Measurements from ENCODE around the gene LRRK1. TPM values are rescaled to one million over a fixed set of nuclear protein-coding genes. Genes with fewer than 3 reads are reported as not detected.

Gene LRRK1
- total RNA-seq, 2 donors from 2014 or later = 18.6 to 20.3 TPM

DNA sequence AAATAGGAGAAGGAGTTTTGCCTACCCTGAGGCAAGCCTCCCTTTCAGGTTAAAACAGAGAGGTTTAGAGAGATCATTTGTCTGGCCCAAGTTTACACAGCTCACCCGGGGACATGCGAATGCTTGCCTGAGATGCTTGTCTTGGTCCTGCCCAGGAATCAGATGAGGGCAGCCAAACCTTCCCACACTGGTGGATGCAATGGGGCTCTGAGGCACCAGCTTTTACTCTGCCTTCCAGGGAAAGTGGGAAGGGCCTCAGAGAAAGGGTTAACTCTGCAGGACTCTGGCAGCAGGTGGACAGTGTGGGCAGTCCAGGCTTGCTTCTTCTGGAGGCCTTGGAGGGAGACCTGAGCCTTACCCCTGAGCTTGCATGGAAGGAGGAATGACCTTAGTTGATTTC, 90.0 kb downstream of the LRRK1 start:
- WGBS = 51% methylated on average over 2 of the region's 2 CpGs
- TF ChIP-seq POLR2AphosphoS5 (IDR thresholded peaks at IDR 0.05) (no peak), POLR2A (IDR thresholded peaks at IDR 0.05) (no peak)
- TF ChIP-seq, protein P1, sequence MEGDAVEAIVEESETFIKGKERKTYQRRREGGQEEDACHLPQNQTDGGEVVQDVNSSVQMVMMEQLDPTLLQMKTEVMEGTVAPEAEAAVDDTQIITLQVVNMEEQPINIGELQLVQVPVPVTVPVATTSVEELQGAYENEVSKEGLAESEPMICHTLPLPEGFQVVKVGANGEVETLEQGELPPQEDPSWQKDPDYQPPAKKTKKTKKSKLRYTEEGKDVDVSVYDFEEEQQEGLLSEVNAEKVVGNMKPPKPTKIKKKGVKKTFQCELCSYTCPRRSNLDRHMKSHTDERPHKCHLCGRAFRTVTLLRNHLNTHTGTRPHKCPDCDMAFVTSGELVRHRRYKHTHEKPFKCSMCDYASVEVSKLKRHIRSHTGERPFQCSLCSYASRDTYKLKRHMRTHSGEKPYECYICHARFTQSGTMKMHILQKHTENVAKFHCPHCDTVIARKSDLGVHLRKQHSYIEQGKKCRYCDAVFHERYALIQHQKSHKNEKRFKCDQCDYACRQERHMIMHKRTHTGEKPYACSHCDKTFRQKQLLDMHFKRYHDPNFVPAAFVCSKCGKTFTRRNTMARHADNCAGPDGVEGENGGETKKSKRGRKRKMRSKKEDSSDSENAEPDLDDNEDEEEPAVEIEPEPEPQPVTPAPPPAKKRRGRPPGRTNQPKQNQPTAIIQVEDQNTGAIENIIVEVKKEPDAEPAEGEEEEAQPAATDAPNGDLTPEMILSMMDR (IDR thresholded peaks at IDR 0.05) = no peak
- DNase-seq (ENCODE audit: low spot score) = no peak
- Histone ChIP-seq H3K4me1 (replicated peaks) (no peaks in the 10 kb centered on the region), H3K9me3 (no peaks in the 10 kb centered on the region), H3K27ac (no peak overlapping the region), H3K36me3 (peaks cover 0 to under 1% of the 10 kb centered on the region in 2 donors), H3K4me3 (no peak overlapping the region), H3K27me3 (replicated peaks; ENCODE audit: insufficient read depth) (no peaks in the 10 kb centered on the region)
- intact Hi-C loops (cut with DNase I) = loop anchor here (10.0 kb wide), 1 partner anchor 664 kb away; the partner anchor contains the start of gene ADAMTS17

DNA sequence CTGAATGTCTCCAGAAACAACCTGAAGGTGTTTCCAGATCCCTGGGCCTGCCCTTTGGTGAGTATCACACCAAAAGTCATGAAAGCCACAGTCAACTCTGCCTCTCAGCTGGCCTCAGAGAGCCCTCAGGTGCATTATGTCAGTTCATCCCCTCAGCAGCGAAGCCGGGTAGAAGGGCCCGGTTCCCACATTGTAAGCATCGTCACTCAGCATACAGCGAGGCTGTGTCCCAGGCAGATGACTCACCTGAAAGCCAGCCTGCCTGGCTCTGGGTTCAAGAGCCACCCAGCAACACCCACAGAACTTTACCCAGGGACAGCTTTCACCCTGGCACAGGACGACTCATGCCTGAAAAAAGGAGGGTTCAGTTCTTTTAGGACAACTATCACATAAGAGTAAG, 91.6 kb downstream of the LRRK1 start:
- Histone ChIP-seq H3K4me3 (no peak overlapping the region), H3K27me3 (replicated peaks; ENCODE audit: insufficient read depth) (no peaks in the 10 kb centered on the region), H3K4me1 (replicated peaks) (no peaks in the 10 kb centered on the region), H3K9me3 (no peaks in the 10 kb centered on the region), H3K36me3 (peaks cover 0 to 2% of the 10 kb centered on the region in 2 donors), H3K27ac (no peak overlapping the region)
- WGBS = 94% methylated on average over 3 of the region's 6 CpGs
- DNase-seq (ENCODE audit: low spot score) = no peak
- intact Hi-C loops (cut with DNase I) = no loop called here
- TF ChIP-seq POLR2A (IDR thresholded peaks at IDR 0.05) = no peak
- no peak for TF ChIP-seq POLR2AphosphoS5 (IDR thresholded peaks at IDR 0.05)
- TF ChIP-seq, protein P1 (IDR thresholded peaks at IDR 0.05) = no peak

DNA sequence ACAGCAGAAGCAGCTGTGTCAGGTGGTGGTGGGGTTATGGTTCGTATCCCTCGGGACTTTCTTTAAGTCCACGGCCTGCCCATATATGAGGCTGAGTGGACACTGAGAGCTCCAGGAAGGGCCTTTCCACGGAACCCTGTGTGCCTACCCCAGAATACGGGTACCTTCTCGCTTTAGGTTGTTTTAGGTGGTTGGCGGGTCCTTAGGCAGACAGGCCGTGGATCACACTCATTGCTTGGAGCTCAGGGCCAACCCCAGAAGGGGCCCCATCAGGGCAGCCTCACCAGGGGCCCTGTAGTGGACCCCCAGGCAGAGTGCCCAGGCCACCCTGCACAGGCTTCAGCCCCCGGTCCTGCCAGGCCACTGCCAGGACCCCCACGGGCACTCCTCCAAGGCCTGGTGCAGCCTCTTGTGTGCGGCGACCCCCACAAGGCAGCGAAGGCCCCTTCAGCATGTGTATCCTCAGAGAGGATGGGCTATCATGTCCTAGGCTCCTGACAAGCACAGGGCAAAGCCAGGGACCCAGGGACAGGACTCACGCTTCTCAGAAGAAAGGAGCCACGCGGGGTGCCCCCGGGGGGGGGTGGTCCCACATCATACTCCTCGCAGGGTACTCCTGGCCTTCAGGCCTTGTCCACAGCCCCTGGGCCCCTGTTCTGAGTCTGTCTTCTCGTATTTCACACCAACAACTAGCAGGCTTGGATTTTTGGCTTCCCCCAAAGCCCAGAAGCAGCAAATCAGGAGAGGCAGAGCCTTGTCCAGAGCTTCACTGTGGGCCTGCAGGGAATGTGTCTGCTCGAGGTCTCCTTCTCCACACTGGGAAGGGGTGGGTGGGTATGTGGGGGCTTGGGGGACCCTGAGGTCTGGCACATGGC, 93.4 kb downstream of the LRRK1 start:
- intact Hi-C loops (cut with DNase I) = no loop called here
- H3K4me1 ChIP-seq (replicated peaks) = no peaks in the 10 kb centered on the region
- H3K27ac ChIP-seq = no peak overlapping the region
- H3K9me3 ChIP-seq = no peaks in the 10 kb centered on the region
- no peak for TF ChIP-seq POLR2A (IDR thresholded peaks at IDR 0.05)
- no peak for TF ChIP-seq POLR2AphosphoS5 (IDR thresholded peaks at IDR 0.05)
- TF ChIP-seq, protein P1 (IDR thresholded peaks at IDR 0.05) = no peak
- H3K36me3 ChIP-seq = peaks cover 0 to 2% of the 10 kb centered on the region in 2 donors
- DNase-seq (ENCODE audit: low spot score) = no peak
- no peak overlapping the region for H3K4me3 ChIP-seq
- WGBS = 90% methylated on average over 20 of the region's 20 CpGs
- no peaks in the 10 kb centered on the region for H3K27me3 ChIP-seq (replicated peaks; ENCODE audit: insufficient read depth)

DNA sequence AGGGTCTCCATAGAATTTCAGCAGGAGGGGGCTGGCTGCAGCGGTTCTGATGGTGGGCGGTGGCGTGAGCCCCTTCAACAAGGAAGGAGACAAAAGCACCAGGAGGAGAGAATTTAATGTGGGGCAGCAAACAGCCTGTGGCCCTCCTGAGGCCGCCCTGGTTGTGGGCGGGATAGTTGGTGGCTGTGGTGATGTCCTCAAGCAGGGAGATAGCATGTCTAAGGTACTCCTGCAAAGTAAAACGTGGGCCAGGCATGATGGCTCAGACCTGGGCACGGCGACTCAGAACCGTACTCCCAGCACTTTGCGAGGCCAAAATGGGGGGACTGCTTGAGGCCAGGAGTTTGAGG, 94.0 kb downstream of the LRRK1 start:
- H3K27me3 ChIP-seq (replicated peaks; ENCODE audit: insufficient read depth) = no peaks in the 10 kb centered on the region
- intact Hi-C loops (cut with DNase I) = no loop called here
- no peaks in the 10 kb centered on the region for H3K4me1 ChIP-seq (replicated peaks)
- WGBS = 93% methylated on average over 10 of the region's 10 CpGs
- H3K36me3 ChIP-seq = peaks cover 0 to 2% of the 10 kb centered on the region in 2 donors
- H3K27ac ChIP-seq = no peak overlapping the region
- DNase-seq (ENCODE audit: low spot score) = no peak
- no peaks in the 10 kb centered on the region for H3K9me3 ChIP-seq
- TF ChIP-seq POLR2A (IDR thresholded peaks at IDR 0.05) = no peak
- TF ChIP-seq, protein P1 (IDR thresholded peaks at IDR 0.05) = no peak
- TF ChIP-seq POLR2AphosphoS5 (IDR thresholded peaks at IDR 0.05) = no peak
- H3K4me3 ChIP-seq = no peak overlapping the region

Data from prostate gland (tissue), 2 donors.